ENCODE data around the gene SLC35F4.
A peak's percentile ranks its signal among the peaks of the same experiment; 100 is the strongest.

The SLC35F4 gene

DNA sequence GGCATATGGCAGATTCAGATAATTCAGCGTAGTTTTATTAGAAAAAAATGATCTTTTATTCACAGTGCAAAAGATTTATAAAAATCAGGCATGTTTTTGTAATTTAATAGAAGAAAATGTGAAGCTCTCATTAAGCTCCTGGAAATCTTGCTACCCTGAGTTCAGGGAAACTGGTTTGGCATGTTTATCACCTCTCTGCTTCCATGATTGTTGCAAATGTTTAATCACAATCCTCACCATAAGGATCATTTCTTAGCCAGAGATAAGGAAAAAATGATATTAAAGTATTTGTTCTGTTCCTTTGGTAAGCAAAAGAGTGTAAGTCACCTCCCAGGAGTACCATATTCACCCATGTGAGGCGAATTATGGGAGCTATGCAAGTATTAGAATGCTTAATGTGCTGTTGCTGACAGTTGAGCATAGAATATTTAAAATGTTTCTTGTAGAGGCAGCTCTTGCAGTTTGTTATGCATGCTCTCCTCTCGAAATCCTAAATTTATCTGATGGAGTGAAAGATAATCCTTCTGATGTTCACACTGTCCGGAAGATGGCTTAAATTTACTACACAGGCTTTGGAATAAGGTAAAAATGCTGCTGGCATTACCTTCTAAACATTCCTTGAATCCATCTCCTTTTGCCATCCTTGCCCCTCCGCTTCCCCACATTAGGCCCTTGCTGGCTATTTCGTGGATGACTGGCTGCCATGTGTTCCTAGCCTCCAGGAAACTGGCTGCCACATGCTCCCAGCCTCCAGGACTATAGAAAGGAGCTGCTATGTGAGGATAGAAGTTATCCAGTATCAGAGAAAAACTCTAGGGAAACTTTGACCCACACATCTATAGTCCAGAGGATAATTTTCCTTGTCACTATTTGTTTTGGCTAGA is 256.5 kb downstream of the SLC35F4 start:
- no peak for DNase-seq

- DNase-seq = no peak
Observed at GRCh38 chr14:57607086-57607485, 258.8 kb downstream of the SLC35F4 start.

DNA sequence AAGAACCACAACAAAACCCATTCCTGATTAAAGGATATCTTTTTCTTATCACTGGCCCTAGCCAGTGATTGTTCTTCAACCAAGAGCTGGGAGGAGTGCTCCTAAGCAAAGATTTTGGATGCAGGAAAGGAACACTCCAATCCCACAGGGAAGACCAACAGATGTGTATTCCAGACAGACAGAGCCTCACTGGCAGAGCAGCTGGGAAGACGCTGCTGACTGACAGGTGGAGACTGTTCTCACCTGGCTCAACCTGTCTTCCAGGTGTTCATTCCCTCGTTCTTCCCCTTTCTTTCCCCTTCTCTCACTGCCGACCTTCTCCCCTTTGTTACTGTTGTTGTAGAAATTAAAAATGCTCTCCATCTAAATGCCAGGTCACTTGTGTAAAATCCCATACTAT is 282.5 kb downstream of the SLC35F4 start:
- DNase-seq = no peak

DNA sequence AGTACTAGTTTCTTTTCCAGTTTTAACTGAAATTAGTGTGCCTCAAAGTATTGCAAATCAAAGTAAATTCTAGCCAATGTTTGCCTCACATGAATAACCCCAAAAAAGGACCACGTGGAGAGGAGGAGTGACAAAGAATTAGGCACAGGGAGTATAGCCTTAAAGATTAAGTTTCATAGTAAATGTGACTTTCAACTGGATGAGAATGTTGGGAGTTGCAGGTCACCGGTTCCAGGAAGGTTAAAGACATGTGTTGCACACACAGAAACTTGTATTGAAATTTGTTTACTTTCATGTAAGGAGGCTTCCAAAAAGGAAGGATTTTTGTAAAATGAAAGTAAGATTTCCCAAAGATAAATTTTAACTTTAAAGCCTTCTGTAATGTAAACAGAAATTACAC is 283.1 kb downstream of the SLC35F4 start:
- DNase-seq = no peak

- DNase-seq = no peak
Observed at GRCh38 chr14:57578801-57579200, 287.1 kb downstream of the SLC35F4 start.

DNA sequence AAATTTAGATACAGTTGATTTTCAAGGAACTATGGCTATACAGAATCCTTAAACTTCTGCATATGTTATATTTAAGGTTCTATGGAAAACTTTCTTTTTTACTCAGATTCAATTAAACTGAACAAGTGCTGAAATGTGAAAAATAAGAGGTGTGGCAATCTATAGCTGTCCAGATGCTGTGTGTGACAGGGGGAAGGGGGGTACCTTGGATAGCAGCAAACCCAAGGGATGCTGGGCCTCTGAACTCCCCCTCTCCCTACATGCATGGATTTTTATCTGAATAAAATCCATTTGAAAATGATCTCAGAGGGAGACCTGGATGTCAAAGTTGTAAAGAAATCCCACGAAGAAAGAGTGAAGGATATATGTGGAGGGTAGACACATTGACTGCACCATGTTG is 289.4 kb downstream of the SLC35F4 start:
- no peak for DNase-seq

DNA sequence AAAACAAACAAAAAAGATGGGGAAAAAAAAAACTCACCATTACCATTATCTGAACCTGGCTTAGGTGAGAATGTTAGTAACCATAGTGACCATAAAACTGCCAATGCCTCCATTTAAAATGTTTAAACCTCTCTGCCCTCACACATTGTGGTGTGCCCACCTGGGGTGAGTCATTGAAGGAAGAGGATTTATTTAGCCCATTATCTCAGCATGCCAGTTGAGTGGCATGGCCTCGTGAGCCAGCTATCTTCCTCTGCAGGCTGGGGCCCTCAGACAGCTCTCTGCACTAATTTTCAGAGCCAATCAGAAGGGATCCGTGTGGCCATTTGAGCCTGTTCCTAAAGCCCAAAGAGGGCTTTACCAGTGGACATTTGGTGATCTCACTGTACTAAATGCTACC is 290.4 kb downstream of the SLC35F4 start:
- DNase-seq = no peak

GRCh38 chr14:57574617-57575288 is 291.1 kb downstream of the SLC35F4 start:
- no peak for DNase-seq

GRCh38 chr14:57573173-57573572 is 292.7 kb downstream of the SLC35F4 start:
- no peak for DNase-seq

GRCh38 chr14:57568554-57568953 is 297.3 kb downstream of the SLC35F4 start:
- no peak for DNase-seq

DNA sequence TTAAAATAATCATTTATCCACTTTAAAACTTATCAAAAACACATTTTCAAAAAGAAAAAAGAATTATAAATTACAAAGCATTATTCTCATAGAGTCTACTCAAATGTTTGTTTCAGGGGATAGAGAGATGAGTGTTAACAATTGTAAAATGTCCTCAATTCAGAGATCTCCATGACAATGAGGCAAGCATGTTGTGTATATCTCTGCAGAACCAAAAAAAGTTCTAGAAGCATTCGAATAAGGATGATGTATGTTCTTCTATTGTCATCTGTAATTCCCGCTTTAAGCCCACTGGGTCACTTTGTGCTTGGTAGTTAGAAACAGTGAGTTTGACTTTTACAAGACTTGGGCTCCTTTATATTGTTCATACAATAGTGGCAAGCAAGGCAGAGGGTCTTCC is 298.7 kb downstream of the SLC35F4 start:
- no peak for DNase-seq

- DNase-seq = no peak
Observed at GRCh38 chr14:57560681-57561080, 305.2 kb downstream of the SLC35F4 start.

- no peak for DNase-seq
Observed at GRCh38 chr14:57559576-57559975, 306.3 kb downstream of the SLC35F4 start.

GRCh38 chr14:57549765-57550420 is 316.0 kb downstream of the SLC35F4 start:
- DNase-seq = no peak

- DNase-seq = no peak
Observed at GRCh38 chr14:57549016-57549564, 316.8 kb downstream of the SLC35F4 start.

DNA sequence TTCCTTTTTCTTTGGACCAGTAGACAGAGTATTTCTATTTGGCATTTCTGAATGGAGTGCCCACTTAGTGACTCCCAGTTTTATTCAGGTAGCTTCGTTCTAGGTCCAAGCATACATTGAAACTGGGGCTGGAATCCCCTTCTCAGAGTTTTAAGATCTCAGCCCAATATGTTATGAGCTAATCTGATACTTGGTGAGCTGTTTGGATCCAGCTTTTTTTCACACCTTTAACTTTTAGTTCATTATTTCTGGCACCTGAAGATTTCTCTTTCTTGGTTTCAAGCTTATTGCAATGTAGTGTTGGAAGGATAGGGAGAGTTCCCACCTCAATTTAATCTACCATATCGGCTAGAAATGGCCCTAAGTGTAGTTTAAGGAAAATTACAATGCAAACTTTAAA is 318.8 kb downstream of the SLC35F4 start:
- DNase-seq = no peak

GRCh38 chr14:57533214-57533613 is 332.7 kb downstream of the SLC35F4 start:
- peak; percentile 29 for DNase-seq

GRCh38 chr14:57530571-57530970 is 335.3 kb downstream of the SLC35F4 start:
- DNase-seq = no peak

GRCh38 chr14:57526942-57527341 is 338.9 kb downstream of the SLC35F4 start:
- peak; percentile 16 for DNase-seq

GRCh38 chr14:57519043-57519442 is 346.8 kb downstream of the SLC35F4 start:
- no peak for DNase-seq
